CD14-positive monocyte (primary cell): ENCODE results near the gene NCR2. TPM values are rescaled to one million over a fixed set of nuclear protein-coding genes. Genes with fewer than 3 reads are reported as not detected.

Source experiments
- DNase-seq, 3 donors: peaks; one replicate each; pipeline ENCODE4 v3.0.0-alpha.2; 2011 to 2022
- H2AFZ ChIP-seq: 2 replicates; pipeline ENCODE4 v1.6.0; 2012; ENCODE audit warnings: mild to moderate bottlenecking, low read depth, low read length, inconsistent platforms; ENCODE audit not compliant: insufficient read depth, poor library complexity, severe bottlenecking
- H3K27ac ChIP-seq, 2 donors: 1 replicate in 1 of 2; 2 replicates in 1 of 2; pipeline ENCODE4 v1.5.1; 2012 to 2013; ENCODE audit warnings: low read length in 2 of 2, control low read depth in 1 of 2, inconsistent platforms in 1 of 2, low read depth in 1 of 2, mild to moderate bottlenecking in 1 of 2
- H3K27me3 ChIP-seq, 2 donors: one replicate each; pipeline versions ENCODE4 v1.6.0 to v1.6.1; 2011 to 2013; ENCODE audit warnings: low read length in 2 of 2; ENCODE audit not compliant: control insufficient read depth in 2 of 2, insufficient read depth in 2 of 2
- H3K36me3 ChIP-seq, 2 donors: replicated peaks in 1 of 2; 1 replicate in 1 of 2; 2 replicates in 1 of 2; pipeline versions ENCODE4 v1.5.1 to v1.6.1; 2012 to 2013; ENCODE audit warnings: low read length in 2 of 2, control low read depth in 1 of 2, inconsistent platforms in 1 of 2, mild to moderate bottlenecking in 1 of 2; ENCODE audit not compliant: insufficient read depth in 2 of 2, control insufficient read depth in 1 of 2
- H3K4me1 ChIP-seq, 2 donors: 1 replicate in 1 of 2; 2 replicates in 1 of 2; pipeline versions ENCODE4 v1.5.1 to v1.6.1; 2012 to 2013; ENCODE audit warnings: low read length in 2 of 2, control low read depth in 1 of 2, inconsistent platforms in 1 of 2, mild to moderate bottlenecking in 1 of 2, moderate library complexity in 1 of 2; ENCODE audit not compliant: insufficient read depth in 2 of 2, control insufficient read depth in 1 of 2
- H3K4me2 ChIP-seq: replicated peaks from 2 replicates; pipeline ENCODE3; 2012; ENCODE audit warnings: low read length, moderate library complexity, mild to moderate bottlenecking; ENCODE audit not compliant: poor library complexity, severe bottlenecking; ENCODE audit errors: extremely low read depth
- H3K4me3 ChIP-seq, 3 experiments: fragments of 200-600 bp in 1 of 3; sonication (generic) in 1 of 3; replicated peaks in 1 of 3; 1 replicate in 2 of 3; 2 replicates in 1 of 3; pipeline ENCODE4 v1.5.1; 2011 to 2013; ENCODE audit warnings: low read length in 3 of 3, mild to moderate bottlenecking in 3 of 3, control low read depth in 2 of 3, low read depth in 2 of 3, inconsistent platforms in 1 of 3, moderate library complexity in 1 of 3
- H3K79me2 ChIP-seq: 2 replicates; pipeline ENCODE4 v1.6.0; 2012; ENCODE audit warnings: mild to moderate bottlenecking, control low read depth, inconsistent platforms, low read length, moderate library complexity; ENCODE audit not compliant: insufficient read depth
- H3K9ac ChIP-seq: 2 replicates; pipeline ENCODE4 v1.6.0; 2017; ENCODE audit warnings: low read length, mild to moderate bottlenecking; ENCODE audit not compliant: insufficient read depth, poor library complexity, severe bottlenecking
- H3K9me3 ChIP-seq, 2 donors: replicated peaks in 1 of 2; 1 replicate in 1 of 2; 2 replicates in 1 of 2; pipeline versions ENCODE4 v1.5.1 to v1.6.1; 2012 to 2013; ENCODE audit warnings: low read length in 2 of 2, control low read depth in 1 of 2; ENCODE audit not compliant: control insufficient read depth in 1 of 2, insufficient read depth in 1 of 2
- H4K20me1 ChIP-seq: 2 replicates; pipeline ENCODE4 v1.6.0; 2012; ENCODE audit warnings: mild to moderate bottlenecking, low read length, control low read depth, moderate library complexity; ENCODE audit not compliant: insufficient read depth
- H3K27ac Mint-ChIP-seq, 7 donors: one replicate each; pipeline ENCODE4 v1.8.0; 2020; ENCODE audit warnings: mild to moderate bottlenecking in 7 of 7, mixed read lengths in 7 of 7, moderate library complexity in 6 of 7, inconsistent platforms in 2 of 7
- H3K27me3 Mint-ChIP-seq, 3 donors: one replicate each; pipeline ENCODE4 v1.8.0; 2021 to 2022; ENCODE audit warnings: low read depth in 3 of 3, mild to moderate bottlenecking in 3 of 3, mixed read lengths in 3 of 3, moderate library complexity in 3 of 3, inconsistent platforms in 1 of 3
- H3K36me3 Mint-ChIP-seq, 2 donors: one replicate each; pipeline ENCODE4 v1.8.0; 2020; ENCODE audit warnings: mixed read lengths in 2 of 2, inconsistent platforms in 1 of 2, mild to moderate bottlenecking in 1 of 2
- H3K4me1 Mint-ChIP-seq: one replicate; pipeline ENCODE4 v1.8.0; 2020; ENCODE audit warnings: mild to moderate bottlenecking, mixed read lengths
- H3K4me3 Mint-ChIP-seq, 2 donors: one replicate each; pipeline ENCODE4 v1.8.0; 2020; ENCODE audit warnings: mild to moderate bottlenecking in 2 of 2, mixed read lengths in 2 of 2, moderate library complexity in 1 of 2
- H3K9me3 Mint-ChIP-seq, 7 donors: one replicate each; pipeline ENCODE4 v1.8.0; 2020 to 2022; ENCODE audit warnings: mixed read lengths in 7 of 7, mild to moderate bottlenecking in 6 of 7, moderate library complexity in 6 of 7, inconsistent platforms in 2 of 7
- CTCF ChIP-seq: fragments of 200-600 bp; IDR thresholded peaks from one replicate; pipeline ENCODE4 v1.8.0; 2022; ENCODE audit warnings: antibody characterized with exemption, mild to moderate bottlenecking
- WGBS: methylation state at CpG from one replicate; pipeline ENCODE4 v1.1.5; 2013; ENCODE audit warnings: missing lambda C conversion rate; ENCODE audit not compliant: insufficient coverage; 5-methylcytosine and 5-hydroxymethylcytosine counted together
- intact Hi-C, 2 donors: fragments of 100-400 bp; cut with micrococcal nuclease; formaldehyde crosslinking; loops; one replicate each; pipeline versions ENCODE4 v1.15.0 to v1.15.1; 2023
- polyA plus RNA-seq, 3 donors: library from polyadenylated mRNA; depleted of rRNA in 1 of 3; unstranded in 2 of 3; stranded (reverse) in 1 of 3; fragments of 300-500 nt in 2 of 3; fragments of >200 nt in 1 of 3; fragmentation: Illumina TruSeq in 2 of 3; gene quantifications; 1 replicate in 2 of 3; 2 replicates in 1 of 3; pipeline ENCODE4 v1.2.3, GENCODE V29; 2012 to 2021

NCR2 gene
- polyA plus RNA-seq, 3 donors = not detected

GRCh38 chr6:41367061-41367460 lies 31.7 kb downstream of the NCR2 start:
- intact Hi-C loops = loop anchor here in 1 of 2 donors (5.0 kb wide), 1 partner anchor 225 kb away; no protein-coding TSS in a partner anchor
- DNase-seq = no peak
- Histone ChIP-seq H2AFZ (no peak overlapping the region), H3K4me3 (no peak overlapping the region), H3K9me3 (peaks cover 0 to 20% of the 10 kb centered on the region in 2 donors), H3K9ac (no peak overlapping the region), H3K27ac (no peak overlapping the region), H3K4me2 (no peak overlapping the region), H3K27me3 (peaks cover 36 to 66% of the 10 kb centered on the region in 2 donors), H3K4me1 (peaks cover 7 to 12% of the 10 kb centered on the region in 2 donors), H3K36me3 (no peaks in the 10 kb centered on the region), H4K20me1 (no peaks in the 10 kb centered on the region), H3K79me2 (no peaks in the 10 kb centered on the region)
- Mint-ChIP-seq H3K4me3 (peak overlapping the region in 1 of 2 donors; percentile 52), H3K27ac (no peak overlapping the region), H3K36me3 (peaks cover 0 to 7% of the 10 kb centered on the region in 2 donors), H3K4me1 (peaks cover 13% of the 10 kb centered on the region), H3K27me3 (peaks cover 47 to 71% (median 66%) of the 10 kb centered on the region in 3 donors), H3K9me3 (peaks cover 0 to 27% (median 9%) of the 10 kb centered on the region in 7 donors)
- TF ChIP-seq CTCF = no peak
- 85% methylated on average over 3 of the region's 3 CpGs for WGBS

- H3K4me3 Mint-ChIP-seq = peak overlapping the region in 1 of 2 donors; percentile 15
- WGBS = no CpG with 5 or more reads among the region's 2 CpGs
- peaks cover 0 to 13% of the 10 kb centered on the region in 2 donors for H3K36me3 Mint-ChIP-seq
- Histone ChIP-seq H3K36me3 (no peaks in the 10 kb centered on the region), H3K79me2 (no peaks in the 10 kb centered on the region), H3K4me3 (no peak overlapping the region), H3K4me2 (no peak overlapping the region), H3K4me1 (peaks cover 13 to 19% of the 10 kb centered on the region in 2 donors), H3K27me3 (peaks cover 42 to 73% of the 10 kb centered on the region in 2 donors), H2AFZ (no peak overlapping the region), H4K20me1 (no peaks in the 10 kb centered on the region), H3K9me3 (peaks cover 0 to 27% of the 10 kb centered on the region in 2 donors), H3K27ac (no peak overlapping the region), H3K9ac (no peak overlapping the region)
- H3K27ac Mint-ChIP-seq = peak overlapping the region in 1 of 7 donors; percentile 46
- intact Hi-C loops = loop anchor here (2.0 to 5.0 kb wide), 3 partner anchors 225 to 315 kb away; no protein-coding TSS in a partner anchor
- peaks cover 20% of the 10 kb centered on the region for H3K4me1 Mint-ChIP-seq
- H3K9me3 Mint-ChIP-seq = peaks cover 0 to 29% (median 15%) of the 10 kb centered on the region in 7 donors
- no peak for TF ChIP-seq CTCF
- H3K27me3 Mint-ChIP-seq = peaks cover 53 to 76% (median 69%) of the 10 kb centered on the region in 3 donors
- DNase-seq = no peak
Observed at GRCh38 chr6:41367700-41368099, 32.3 kb downstream of the NCR2 start.
